ENCODE measurements around the gene GOLGA3.
"Not testable (repeated sequence)": the region's sequence is repeated elsewhere in the genome, so short reads cannot be mapped to it uniquely, and the experiment has no call there.

The GOLGA3 gene

GRCh38 chr12:132847363-132848356, 19.0 kb upstream of the GOLGA3 start:
- no peak for DNase-seq (ENCODE audit: low read depth in 2 of 2)

DNA sequence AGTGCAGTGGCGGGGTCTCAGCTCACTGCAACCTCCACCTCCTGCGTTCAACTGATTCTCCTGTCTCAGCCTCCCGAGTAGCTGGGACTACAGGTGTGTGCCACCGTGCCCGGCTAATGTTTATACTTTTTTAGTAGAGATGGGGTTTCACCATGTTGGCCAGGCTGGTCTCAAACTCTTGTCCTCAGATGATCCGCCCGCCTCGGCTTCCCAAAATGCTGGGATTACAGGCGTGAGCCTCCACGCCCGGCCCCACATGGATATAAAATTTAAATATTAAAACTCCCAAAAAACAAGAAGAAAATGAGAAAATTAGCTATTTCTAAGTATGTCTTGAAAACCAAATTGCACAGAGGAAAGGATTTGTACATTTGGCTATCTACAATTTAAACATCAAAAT, 16.0 kb upstream of the GOLGA3 start:
- not testable (repeated sequence) for DNase-seq (ENCODE audit: low read depth in 2 of 2)

DNA sequence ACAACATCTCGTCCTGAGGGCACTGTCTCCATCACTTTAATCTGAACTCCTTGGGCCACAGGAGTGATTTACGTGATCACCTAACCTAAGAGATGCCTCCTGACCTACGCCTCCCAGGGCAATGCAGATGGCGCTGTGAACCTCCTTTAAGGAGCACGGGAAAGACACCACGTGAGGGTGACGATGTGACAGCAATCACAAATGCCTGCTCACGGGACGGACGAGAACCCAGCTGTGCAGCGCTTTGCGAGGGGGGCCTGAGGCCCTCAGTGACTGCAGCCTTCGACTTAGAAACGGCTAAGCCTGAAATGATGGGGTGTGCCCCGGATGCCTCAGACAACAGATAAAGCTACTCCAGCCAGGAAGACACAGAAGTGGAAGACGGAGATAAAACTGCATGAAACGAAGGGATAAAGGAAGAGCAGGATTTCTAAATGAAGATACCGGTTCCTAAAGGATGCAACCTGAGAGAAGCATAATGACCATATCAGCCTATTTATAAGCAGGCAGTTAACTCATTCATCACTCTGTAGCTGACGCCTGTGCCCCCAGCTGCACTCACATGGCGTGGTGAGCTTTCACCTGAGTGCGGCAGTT, 13.9 kb upstream of the GOLGA3 start:
- DNase-seq (ENCODE audit: low read depth in 2 of 2), result no peak

DNA sequence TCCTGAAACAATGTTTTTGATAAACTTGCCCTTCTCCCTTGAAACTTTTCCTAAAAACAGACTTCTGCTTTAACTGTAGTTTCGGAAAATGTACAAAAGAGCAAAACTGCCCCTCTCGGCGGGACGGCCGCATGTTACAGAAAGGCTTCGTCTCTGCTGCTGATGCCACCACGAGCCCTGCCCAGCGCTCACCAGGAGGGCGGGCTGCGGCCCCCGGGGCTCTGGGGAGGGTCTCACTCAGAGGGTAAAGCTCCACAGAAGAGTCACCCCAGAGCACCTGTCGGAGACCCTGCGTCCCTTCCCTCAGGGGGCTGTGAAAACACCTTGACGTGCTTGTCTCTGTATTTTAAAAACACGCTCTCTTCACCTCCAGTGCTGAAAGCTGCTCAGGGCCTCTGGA, 12.5 kb upstream of the GOLGA3 start:
- no peak for DNase-seq (ENCODE audit: low read depth in 2 of 2)

GRCh38 chr12:132840536-132840935, 11.9 kb upstream of the GOLGA3 start:
- DNase-seq (ENCODE audit: low read depth in 2 of 2), result no peak

- DNase-seq (ENCODE audit: low read depth in 2 of 2), result no peak
Observed at GRCh38 chr12:132839558-132840235, 11.0 kb upstream of the GOLGA3 start.

DNA sequence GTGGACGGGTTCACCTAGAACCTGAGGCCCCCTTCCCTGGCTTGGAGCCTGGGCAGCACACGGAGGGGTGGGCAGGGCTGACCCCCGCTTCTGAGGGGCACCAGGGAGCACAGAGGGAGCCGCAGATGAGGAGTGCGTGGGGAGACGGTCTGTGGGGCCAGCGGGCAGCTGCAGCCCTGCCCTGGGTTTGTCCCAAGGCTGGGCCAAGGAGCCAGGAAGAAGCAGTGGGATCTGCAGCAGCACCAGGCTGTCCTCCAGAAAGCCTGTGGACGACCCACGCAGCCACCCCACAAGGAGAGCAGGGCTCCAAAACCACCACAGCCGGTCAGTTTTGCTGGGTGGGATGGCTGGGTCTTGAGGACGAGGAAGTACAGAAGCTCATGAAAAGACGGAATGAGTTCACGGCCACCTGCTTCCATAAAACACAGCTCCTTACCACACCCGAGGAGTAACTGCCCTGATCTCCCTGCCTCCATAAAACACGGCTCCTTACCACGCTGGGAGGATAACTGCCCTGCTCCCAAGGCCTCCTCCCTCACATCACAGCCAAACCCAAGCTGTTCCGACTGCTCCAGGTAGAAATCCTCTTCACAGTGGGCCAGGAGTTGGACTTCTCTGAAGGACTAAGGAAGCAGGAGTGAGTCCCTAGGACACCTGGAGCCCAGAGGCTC, 9.9 kb upstream of the GOLGA3 start:
- no peak for DNase-seq (ENCODE audit: low read depth in 2 of 2)

DNA sequence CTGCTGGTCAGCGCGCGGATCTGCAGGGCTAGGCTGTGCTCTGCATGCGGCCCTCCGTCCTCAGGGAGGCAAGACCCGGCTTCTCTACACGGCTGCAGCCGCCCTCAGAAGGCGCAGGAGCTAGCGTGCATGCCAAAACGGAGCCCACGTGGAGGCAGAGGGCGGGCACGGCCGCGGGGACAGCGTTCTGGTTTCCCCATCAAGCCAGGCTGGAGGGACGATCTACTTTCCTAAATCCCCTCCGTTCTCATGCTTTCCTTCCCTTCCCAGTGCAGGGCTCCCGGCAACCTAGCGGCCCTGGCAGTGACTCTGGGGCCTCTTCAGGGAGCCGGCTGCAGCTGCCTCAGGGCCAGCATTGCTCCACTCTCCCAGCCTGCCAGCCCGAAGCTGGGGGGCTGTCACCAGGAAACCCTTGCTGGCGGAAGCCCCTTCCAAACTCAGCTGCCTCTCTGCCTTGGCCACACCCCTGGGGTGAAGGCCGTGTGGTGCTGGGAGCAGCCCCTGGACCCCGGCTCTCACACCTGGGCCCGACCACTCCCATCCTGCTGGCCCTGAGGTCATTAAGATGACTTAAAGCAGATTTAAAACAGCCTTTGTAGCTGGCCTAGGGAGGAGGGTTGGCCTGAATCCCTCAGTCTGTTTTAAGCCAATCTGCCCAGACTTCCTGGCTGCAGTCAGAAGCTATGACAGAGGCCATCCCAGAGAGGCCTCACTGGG, 9.2 kb upstream of the GOLGA3 start:
- no peak for DNase-seq (ENCODE audit: low read depth in 2 of 2)

DNA sequence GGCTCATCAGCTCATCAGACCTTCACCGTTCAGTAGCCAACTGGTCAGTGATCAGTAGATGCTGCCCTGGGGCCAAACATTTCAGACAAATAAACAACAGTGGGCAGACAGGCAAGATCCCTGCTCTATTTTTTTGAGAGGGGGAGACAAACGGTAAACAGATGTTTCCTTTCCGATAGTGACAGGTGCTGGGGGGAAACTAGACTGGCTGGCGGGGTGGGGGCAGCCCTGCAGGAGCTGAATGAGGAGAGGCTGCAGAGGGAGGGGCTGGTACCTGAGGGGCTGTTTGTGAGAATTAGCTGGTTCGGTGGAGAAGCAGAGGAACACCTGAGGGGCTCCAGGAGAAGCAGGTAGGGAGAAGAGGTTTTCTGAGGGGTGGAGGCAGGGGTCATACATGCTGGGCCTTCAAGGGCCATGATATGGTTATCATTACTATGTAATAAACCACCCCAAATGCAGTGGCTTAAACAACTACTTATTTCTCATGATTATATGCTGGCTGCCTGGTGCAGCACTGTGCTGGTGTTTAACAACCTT, 8.2 kb upstream of the GOLGA3 start:
- no peak for DNase-seq (ENCODE audit: low read depth in 2 of 2)

GRCh38 chr12:132836230-132836629, 7.6 kb upstream of the GOLGA3 start:
- not testable (repeated sequence) for DNase-seq (ENCODE audit: low read depth in 2 of 2)

GRCh38 chr12:132835076-132836025, 6.7 kb upstream of the GOLGA3 start:
- no peak for DNase-seq (ENCODE audit: low read depth in 2 of 2)

- DNase-seq (ENCODE audit: low read depth in 2 of 2), result no peak
Observed at GRCh38 chr12:132834181-132834711, 5.6 kb upstream of the GOLGA3 start.

GRCh38 chr12:132833341-132833740, 4.7 kb upstream of the GOLGA3 start:
- no peak for DNase-seq (ENCODE audit: low read depth in 2 of 2)

- no peak for DNase-seq (ENCODE audit: low read depth in 2 of 2)
Observed at GRCh38 chr12:132831771-132832170, 3.1 kb upstream of the GOLGA3 start.

DNA sequence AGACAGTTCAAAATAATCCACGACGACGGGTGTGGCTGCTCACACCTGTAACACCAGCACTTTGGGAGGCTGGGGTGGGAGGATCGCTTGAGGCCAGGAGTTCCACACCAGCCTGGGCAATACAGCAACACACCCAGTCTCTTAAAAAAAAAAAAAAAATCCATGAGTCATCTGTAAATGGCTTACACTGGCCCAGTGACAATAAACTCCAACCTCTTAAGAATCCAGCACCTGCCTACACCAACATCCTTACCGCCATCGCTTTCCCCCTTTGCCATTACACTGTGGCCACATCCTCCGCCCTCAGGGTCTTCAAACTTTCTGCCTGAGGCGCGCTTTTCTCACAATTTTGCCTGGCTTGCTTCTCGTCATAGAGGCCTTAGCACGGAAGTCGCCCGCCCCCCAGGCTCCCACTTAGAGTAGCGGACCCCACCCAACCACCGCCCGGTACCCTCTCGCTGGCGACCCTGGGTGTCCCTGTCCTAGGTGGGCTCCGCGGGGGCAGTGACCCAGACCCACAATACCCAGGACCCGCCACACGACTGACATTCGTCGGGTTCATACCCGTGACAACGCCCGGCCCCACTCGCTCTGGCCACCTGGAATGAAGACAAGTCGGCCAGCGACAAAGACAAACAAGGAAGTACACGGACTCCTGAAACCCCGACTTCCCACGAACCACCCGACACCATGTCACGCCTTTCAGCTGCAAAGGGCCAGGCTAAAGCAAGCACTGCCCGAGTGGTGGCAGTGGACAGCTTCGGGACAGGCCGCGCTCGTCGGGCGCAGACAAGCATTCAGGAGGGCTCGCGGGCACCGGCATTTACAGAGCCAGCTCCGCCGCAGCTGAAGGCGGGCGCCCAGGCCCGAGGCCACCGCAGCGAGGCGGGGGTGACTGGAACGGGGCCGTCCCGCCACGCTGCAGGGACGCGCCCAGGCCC, 636 bp downstream of the GOLGA3 start:
- DNase-seq (ENCODE audit: low read depth in 2 of 2), result peak in 1 of 2 donors; percentile 18

- DNase-seq (ENCODE audit: low read depth in 2 of 2), result no peak
Observed at GRCh38 chr12:132825861-132826260, 2.8 kb downstream of the GOLGA3 start.

- DNase-seq (ENCODE audit: low read depth in 2 of 2), result no peak
Observed at GRCh38 chr12:132825089-132825488, 3.6 kb downstream of the GOLGA3 start.

GRCh38 chr12:132824053-132824452, 4.6 kb downstream of the GOLGA3 start:
- no peak for DNase-seq (ENCODE audit: low read depth in 2 of 2)

All from stimulated activated CD4-positive, alpha-beta T cell treated with anti-CD3 and anti-CD28 coated beads, Interleukin-1b, Interleukin-23, amount 100 ng/mL, for 4 hours (primary cell).